Liver (tissue), 3 donors: ENCODE results near the gene LRRC7.

Experiments used
- ATF3 ChIP-seq: IDR thresholded peaks from 2 replicates; pipeline ENCODE4 v1.6.1; 2016; ENCODE audit warnings: antibody characterized with exemption
- EGR1 ChIP-seq, 2 donors: IDR thresholded peaks; 2 replicates each; pipeline ENCODE4 v1.6.1; 2016 to 2018; ENCODE audit warnings: antibody characterized with exemption in 2 of 2, low read depth in 2 of 2
- FOXA1 ChIP-seq: IDR thresholded peaks from 2 replicates; pipeline ENCODE4 v1.6.1; 2016; ENCODE audit warnings: antibody characterized with exemption
- JUND ChIP-seq, 2 donors: IDR thresholded peaks; 2 replicates each; pipeline ENCODE4 v1.6.1; 2016; ENCODE audit warnings: antibody characterized with exemption in 2 of 2
- SP1 ChIP-seq: IDR thresholded peaks from 2 replicates; pipeline ENCODE4 v1.6.1; 2018; ENCODE audit warnings: antibody characterized with exemption, mild to moderate bottlenecking
- TAF1 ChIP-seq: conservative IDR thresholded peaks from 2 replicates; pipeline ENCODE4 v1.6.1; 2016; ENCODE audit warnings: antibody characterized with exemption, mild to moderate bottlenecking
- TF ChIP-seq, protein P1 (sequence below): fragments of 150-350 bp; IDR thresholded peaks from 2 replicates; pipeline ENCODE4 v1.5.1; 2017; ENCODE audit warnings: improper control_type of control experiment, low read depth, low read length; ENCODE audit not compliant: missing input control
- donor health status: healthy.
- donor health status: healthy.

DNA sequence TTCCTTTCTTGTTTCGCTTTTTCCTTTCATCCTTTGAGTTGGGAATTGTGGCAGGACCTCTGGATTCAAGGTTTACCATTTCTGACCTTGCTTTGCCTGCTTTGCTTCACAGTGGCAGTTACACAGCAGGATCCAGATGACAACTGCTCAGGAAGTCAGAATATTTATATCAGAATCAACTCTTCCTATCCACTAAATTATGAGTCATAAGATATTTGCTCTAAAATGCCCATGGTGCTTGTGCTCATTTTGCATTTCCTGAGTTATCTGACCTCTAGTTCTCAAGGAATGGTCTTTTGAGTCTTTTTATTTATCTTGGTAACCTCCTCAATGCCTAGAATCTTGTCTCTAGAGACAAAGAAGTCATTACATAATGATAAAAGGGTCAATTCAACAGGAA, 290.8 kb downstream of the LRRC7 start:
- TF ChIP-seq FOXA1 (no peak), SP1 (no peak), EGR1 (IDR thresholded peaks at IDR 0.05; ENCODE audit: low read depth in 2 of 2) (no peak), JUND (IDR thresholded peaks at IDR 0.05) (no peak), TAF1 (no peak), ATF3 (no peak)
- TF ChIP-seq, protein P1, sequence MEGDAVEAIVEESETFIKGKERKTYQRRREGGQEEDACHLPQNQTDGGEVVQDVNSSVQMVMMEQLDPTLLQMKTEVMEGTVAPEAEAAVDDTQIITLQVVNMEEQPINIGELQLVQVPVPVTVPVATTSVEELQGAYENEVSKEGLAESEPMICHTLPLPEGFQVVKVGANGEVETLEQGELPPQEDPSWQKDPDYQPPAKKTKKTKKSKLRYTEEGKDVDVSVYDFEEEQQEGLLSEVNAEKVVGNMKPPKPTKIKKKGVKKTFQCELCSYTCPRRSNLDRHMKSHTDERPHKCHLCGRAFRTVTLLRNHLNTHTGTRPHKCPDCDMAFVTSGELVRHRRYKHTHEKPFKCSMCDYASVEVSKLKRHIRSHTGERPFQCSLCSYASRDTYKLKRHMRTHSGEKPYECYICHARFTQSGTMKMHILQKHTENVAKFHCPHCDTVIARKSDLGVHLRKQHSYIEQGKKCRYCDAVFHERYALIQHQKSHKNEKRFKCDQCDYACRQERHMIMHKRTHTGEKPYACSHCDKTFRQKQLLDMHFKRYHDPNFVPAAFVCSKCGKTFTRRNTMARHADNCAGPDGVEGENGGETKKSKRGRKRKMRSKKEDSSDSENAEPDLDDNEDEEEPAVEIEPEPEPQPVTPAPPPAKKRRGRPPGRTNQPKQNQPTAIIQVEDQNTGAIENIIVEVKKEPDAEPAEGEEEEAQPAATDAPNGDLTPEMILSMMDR, result no peak
